C4-2B (cell line): ENCODE results near the gene PAN2.

Experiments used
- H3K27ac ChIP-seq: fragments of 450-650 bp; 2 replicates; pipeline ENCODE4 v1.5.1; 2017
- ZFX ChIP-seq: fragments of 450-650 bp; IDR thresholded peaks from 2 replicates; pipeline ENCODE4 v1.6.1; 2017
- TF ChIP-seq, protein P1 (sequence below): fragments of 450-650 bp; conservative IDR thresholded peaks from 2 replicates; pipeline ENCODE4 v1.5.1; 2017; ENCODE audit warnings: mild to moderate bottlenecking

Gene PAN2

GRCh38 chr12:56374726-56375597, 41.2 kb upstream of the PAN2 start:
- TF ChIP-seq, protein P1, sequence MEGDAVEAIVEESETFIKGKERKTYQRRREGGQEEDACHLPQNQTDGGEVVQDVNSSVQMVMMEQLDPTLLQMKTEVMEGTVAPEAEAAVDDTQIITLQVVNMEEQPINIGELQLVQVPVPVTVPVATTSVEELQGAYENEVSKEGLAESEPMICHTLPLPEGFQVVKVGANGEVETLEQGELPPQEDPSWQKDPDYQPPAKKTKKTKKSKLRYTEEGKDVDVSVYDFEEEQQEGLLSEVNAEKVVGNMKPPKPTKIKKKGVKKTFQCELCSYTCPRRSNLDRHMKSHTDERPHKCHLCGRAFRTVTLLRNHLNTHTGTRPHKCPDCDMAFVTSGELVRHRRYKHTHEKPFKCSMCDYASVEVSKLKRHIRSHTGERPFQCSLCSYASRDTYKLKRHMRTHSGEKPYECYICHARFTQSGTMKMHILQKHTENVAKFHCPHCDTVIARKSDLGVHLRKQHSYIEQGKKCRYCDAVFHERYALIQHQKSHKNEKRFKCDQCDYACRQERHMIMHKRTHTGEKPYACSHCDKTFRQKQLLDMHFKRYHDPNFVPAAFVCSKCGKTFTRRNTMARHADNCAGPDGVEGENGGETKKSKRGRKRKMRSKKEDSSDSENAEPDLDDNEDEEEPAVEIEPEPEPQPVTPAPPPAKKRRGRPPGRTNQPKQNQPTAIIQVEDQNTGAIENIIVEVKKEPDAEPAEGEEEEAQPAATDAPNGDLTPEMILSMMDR, result no peak
- TF ChIP-seq ZFX, result no peak
- no peak overlapping the region for H3K27ac ChIP-seq

GRCh38 chr12:56373515-56373914, 39.7 kb upstream of the PAN2 start:
- no peak for TF ChIP-seq ZFX
- TF ChIP-seq, protein P1, result no peak
- no peak overlapping the region for H3K27ac ChIP-seq

DNA sequence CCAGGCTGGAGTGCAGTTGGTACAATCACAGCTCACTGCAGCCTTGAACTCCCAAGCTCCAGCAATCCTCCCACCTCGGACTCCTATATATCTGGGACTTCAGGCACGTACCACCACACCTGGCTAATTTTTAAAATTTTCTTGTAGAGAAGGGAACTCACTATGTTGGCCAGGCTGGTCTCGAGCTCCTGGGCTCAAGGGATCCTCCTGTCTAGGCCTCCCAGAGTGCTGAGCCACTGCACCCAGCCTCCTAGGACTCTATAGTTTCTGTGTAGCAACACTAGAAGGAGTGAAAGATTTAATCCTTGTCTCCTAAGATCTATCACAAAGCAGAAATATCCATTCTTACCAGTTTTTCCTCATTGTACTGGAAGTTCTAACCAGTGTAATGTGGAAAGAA, 33.1 kb upstream of the PAN2 start:
- no peak for TF ChIP-seq ZFX
- TF ChIP-seq, protein P1, result no peak
- H3K27ac ChIP-seq, result no peak overlapping the region

- TF ChIP-seq ZFX, result no peak
- TF ChIP-seq, protein P1, result no peak
- H3K27ac ChIP-seq, result no peak within 1 kb of the TSS
These were observed 28.6 kb upstream of the PAN2 start, which contains the start of gene APOF for GRCh38 chr12:56362130-56363059. APOF (minus strand) TSS chr12:56362857; CDS start chr12:56362745, 112 bp downstream.

DNA sequence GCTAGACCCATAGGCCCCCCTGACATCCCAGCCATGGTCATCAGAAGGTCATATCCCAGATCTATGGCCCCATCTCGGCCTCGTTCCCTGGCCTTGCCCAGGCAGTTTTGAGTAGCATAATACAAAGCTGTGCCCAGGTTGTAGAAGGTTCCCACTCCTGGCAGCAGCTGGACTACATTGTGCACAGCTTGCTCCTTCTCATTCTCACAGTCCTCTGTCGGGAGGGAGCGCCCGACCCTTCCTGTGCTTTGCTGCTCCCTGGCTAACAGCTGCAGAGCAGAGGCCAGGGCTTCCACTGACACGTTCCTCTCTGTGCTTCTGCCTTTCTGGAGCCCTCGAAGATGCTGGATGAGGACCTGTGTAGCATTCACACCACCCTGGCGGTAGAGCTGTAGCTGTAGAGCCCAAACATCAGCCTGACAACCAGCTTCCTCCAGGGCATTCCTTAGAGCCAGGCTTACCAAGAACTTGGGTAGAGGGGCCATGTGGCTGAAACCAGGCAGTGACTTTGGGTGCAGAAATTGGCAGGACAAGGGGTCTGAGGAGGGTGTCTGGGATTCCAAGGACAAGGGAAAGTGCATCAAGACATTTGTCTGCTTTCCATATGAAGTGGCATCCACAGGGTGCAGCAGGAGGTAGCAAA, 27.8 kb upstream of the PAN2 start:
- no peak for TF ChIP-seq ZFX
- TF ChIP-seq, protein P1, result no peak

GRCh38 chr12:56359851-56360767, 26.3 kb upstream of the PAN2 start, which contains the start of gene STAT2:
STAT2 (minus strand) TSS chr12:56360107; CDS start chr12:56356571, 3,536 bp downstream.
- peak within 1 kb of the TSS; percentile 75 for H3K27ac ChIP-seq
- TF ChIP-seq, protein P1, result no peak
- TF ChIP-seq ZFX, result no peak

More for the DNA sequence above, 27.8 kb upstream of the PAN2 start:
- no peak overlapping the region; the same call in 1 of the 2 replicates for H3K27ac ChIP-seq
